ENCODE measurements around the gene CAVIN3. TPM values are rescaled to one million over a fixed set of nuclear protein-coding genes. Genes with fewer than 3 reads are reported as not detected.
"Not testable (repeated sequence)": the region's sequence is repeated elsewhere in the genome, so short reads cannot be mapped to it uniquely, and the experiment has no call there.

Gene CAVIN3
- total RNA-seq, 2 experiments from 2014 or later: 12.1 to 13.2 TPM

DNA sequence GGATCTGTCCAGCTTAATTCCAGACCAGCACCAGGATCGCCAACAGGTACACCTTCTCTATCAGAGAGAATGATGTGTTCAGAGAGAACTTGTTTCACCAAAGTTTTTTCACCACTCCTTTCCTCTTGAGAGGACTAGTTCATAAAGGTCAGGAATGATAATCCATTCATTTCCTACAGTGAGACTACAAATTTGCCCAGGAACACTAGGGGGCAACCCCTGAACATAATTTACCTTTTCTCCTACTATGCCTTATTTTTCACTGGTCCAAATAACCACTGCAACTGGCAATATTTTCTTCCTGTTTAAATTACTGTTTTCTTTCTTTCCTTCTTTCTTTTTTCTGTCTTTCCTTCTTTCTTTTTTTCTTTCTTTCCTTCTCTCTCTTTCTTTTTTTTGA lies 22.5 kb downstream of the CAVIN3 start:
- no peak for DNase-seq
- H3K4me1 Mint-ChIP-seq: no peaks in the 10 kb centered on the region
- no peak overlapping the region for H3K27ac Mint-ChIP-seq
- ChIA-PET CTCF (interaction anchor here (0.7 to 6.0 kb wide), 7 partner anchors 11 to 65 kb away, joined by 3 to 40 read pairs (median 4); no protein-coding TSS in a partner anchor), POLR2A (no interaction called here)
- H3K4me3 Mint-ChIP-seq: no peak overlapping the region
- H3K9me3 Mint-ChIP-seq: no peaks in the 10 kb centered on the region
- H3K27me3 Mint-ChIP-seq: peaks cover 9% of the 10 kb centered on the region
- no peaks in the 10 kb centered on the region for H3K36me3 Mint-ChIP-seq (ENCODE audit: low read depth)

GRCh38 chr11:6285019-6285418 lies 35.3 kb downstream of the CAVIN3 start:
- Mint-ChIP-seq H3K9me3 (no peaks in the 10 kb centered on the region), H3K4me1 (no peaks in the 10 kb centered on the region), H3K27ac (no peak overlapping the region), H3K27me3 (peaks cover 61% of the 10 kb centered on the region), H3K36me3 (ENCODE audit: low read depth) (no peaks in the 10 kb centered on the region), H3K4me3 (no peak overlapping the region)
- ChIA-PET POLR2A (no interaction called here), CTCF (interaction anchor here (1.8 to 3.2 kb wide), 2 partner anchors 30 to 78 kb away, joined by 3 to 9 read pairs; no protein-coding TSS in a partner anchor)
- no peak for DNase-seq

- Mint-ChIP-seq H3K9me3 (no peaks in the 10 kb centered on the region), H3K36me3 (ENCODE audit: low read depth) (no peaks in the 10 kb centered on the region), H3K4me3 (no peak overlapping the region), H3K27me3 (peaks cover 58% of the 10 kb centered on the region), H3K27ac (no peak overlapping the region), H3K4me1 (no peaks in the 10 kb centered on the region)
- ChIA-PET POLR2A (no interaction called here), CTCF (no interaction called here)
- DNase-seq: no peak
Observed at GRCh38 chr11:6284250-6284649, 36.1 kb downstream of the CAVIN3 start.

- Mint-ChIP-seq H3K4me1 (no peaks in the 10 kb centered on the region), H3K9me3 (no peaks in the 10 kb centered on the region), H3K4me3 (no peak overlapping the region), H3K27ac (no peak overlapping the region), H3K36me3 (ENCODE audit: low read depth) (no peaks in the 10 kb centered on the region), H3K27me3 (peaks cover 58% of the 10 kb centered on the region)
- ChIA-PET POLR2A (no interaction called here), CTCF (interaction anchor here (1.4 to 1.7 kb wide), 2 partner anchors 10 to 70 kb away, joined by 3 to 8 read pairs; no protein-coding TSS in a partner anchor)
- DNase-seq: no peak
Observed at GRCh38 chr11:6283453-6284023, 36.8 kb downstream of the CAVIN3 start.

- H3K4me1 Mint-ChIP-seq; H3K4me3 Mint-ChIP-seq; H3K9me3 Mint-ChIP-seq; H3K36me3 Mint-ChIP-seq (ENCODE audit: low read depth); DNase-seq; H3K27ac Mint-ChIP-seq; POLR2A ChIA-PET; CTCF ChIA-PET: not testable (repeated sequence)
- peaks cover 68% of the 10 kb centered on the region for H3K27me3 Mint-ChIP-seq
Observed at GRCh38 chr11:6280809-6281208, 39.5 kb downstream of the CAVIN3 start.

- DNase-seq: no peak
- Mint-ChIP-seq H3K36me3 (ENCODE audit: low read depth) (no peaks in the 10 kb centered on the region), H3K27ac (no peak overlapping the region), H3K4me3 (no peak overlapping the region), H3K4me1 (peaks cover 4% of the 10 kb centered on the region), H3K27me3 (peaks cover 46% of the 10 kb centered on the region), H3K9me3 (no peaks in the 10 kb centered on the region)
- ChIA-PET CTCF (interaction anchor here (1.4 to 1.7 kb wide), 2 partner anchors 80 to 90 kb away, joined by 5 to 6 read pairs; no protein-coding TSS in a partner anchor), POLR2A (no interaction called here)
Observed at GRCh38 chr11:6273188-6273587, 47.1 kb downstream of the CAVIN3 start.

GRCh38 chr11:6271598-6271997 lies 48.7 kb downstream of the CAVIN3 start:
- ChIA-PET CTCF (no interaction called here), POLR2A (no interaction called here)
- Mint-ChIP-seq H3K4me3 (no peak overlapping the region), H3K4me1 (peaks cover 4% of the 10 kb centered on the region), H3K36me3 (ENCODE audit: low read depth) (no peaks in the 10 kb centered on the region), H3K27ac (no peak overlapping the region), H3K9me3 (no peaks in the 10 kb centered on the region), H3K27me3 (peaks cover 35% of the 10 kb centered on the region)
- DNase-seq: no peak

DNA sequence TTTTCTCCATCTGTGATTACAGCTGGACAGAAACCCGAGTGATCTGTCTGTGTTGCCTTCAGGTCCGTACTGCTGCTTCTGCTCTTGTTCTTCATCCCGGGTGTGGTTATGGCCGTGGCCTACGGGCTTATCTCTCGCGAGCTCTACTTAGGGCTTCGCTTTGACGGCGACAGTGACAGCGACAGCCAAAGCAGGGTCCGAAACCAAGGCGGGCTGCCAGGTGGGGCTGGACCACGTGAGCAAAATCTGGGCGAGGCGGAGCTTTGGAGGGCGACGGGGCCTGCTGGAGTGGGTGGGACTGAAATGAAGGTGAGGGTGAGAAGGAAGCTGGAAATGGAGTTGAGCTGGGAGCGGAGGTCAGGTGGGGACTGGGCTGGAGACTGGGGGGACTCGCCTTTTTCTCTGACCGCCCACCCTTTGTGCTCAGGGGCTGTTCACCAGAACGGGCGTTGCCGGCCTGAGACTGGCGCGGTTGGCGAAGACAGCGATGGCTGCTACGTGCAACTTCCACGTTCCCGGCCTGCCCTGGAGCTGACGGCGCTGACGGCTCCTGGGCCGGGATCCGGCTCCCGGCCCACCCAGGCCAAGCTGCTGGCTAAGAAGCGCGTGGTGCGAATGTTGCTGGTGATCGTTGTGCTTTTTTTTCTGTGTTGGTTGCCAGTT lies 49.6 kb downstream of the CAVIN3 start:
- H3K4me3 Mint-ChIP-seq: no peak overlapping the region
- ChIA-PET POLR2A (no interaction called here), CTCF (interaction anchor here (0.7 to 1.6 kb wide), 2 partner anchors 47 to 92 kb away, joined by 4 to 5 read pairs; no protein-coding TSS in a partner anchor)
- peaks cover 30% of the 10 kb centered on the region for H3K27me3 Mint-ChIP-seq
- peaks cover 4% of the 10 kb centered on the region for H3K4me1 Mint-ChIP-seq
- H3K36me3 Mint-ChIP-seq (ENCODE audit: low read depth): no peaks in the 10 kb centered on the region
- DNase-seq: no peak
- no peaks in the 10 kb centered on the region for H3K9me3 Mint-ChIP-seq
- no peak overlapping the region for H3K27ac Mint-ChIP-seq

DNA sequence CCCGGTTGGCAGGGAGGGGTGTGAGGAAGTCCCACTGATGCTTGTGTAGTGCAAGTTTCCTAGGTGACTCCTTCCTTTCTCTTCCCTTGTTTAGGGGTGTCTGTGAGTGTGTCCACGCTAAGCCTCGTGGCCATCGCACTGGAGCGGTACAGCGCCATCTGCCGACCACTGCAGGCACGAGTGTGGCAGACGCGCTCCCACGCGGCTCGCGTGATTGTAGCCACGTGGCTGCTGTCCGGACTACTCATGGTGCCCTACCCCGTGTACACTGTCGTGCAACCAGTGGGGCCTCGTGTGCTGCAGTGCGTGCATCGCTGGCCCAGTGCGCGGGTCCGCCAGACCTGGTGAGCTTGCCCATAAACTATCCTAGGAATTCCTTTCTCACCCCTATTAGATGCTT lies 50.3 kb downstream of the CAVIN3 start:
- no peak for DNase-seq
- ChIA-PET POLR2A (no interaction called here), CTCF (interaction anchor here (0.7 to 1.6 kb wide), 2 partner anchors 48 to 93 kb away, joined by 4 to 5 read pairs; no protein-coding TSS in a partner anchor)
- H3K9me3 Mint-ChIP-seq: no peaks in the 10 kb centered on the region
- H3K27me3 Mint-ChIP-seq: peaks cover 29% of the 10 kb centered on the region
- no peak overlapping the region for H3K4me3 Mint-ChIP-seq
- H3K36me3 Mint-ChIP-seq (ENCODE audit: low read depth): no peaks in the 10 kb centered on the region
- peaks cover 4% of the 10 kb centered on the region for H3K4me1 Mint-ChIP-seq
- no peak overlapping the region for H3K27ac Mint-ChIP-seq

Other genes with a start within 250 kb of the CAVIN3 start
- gene OR56B4, start 212.8 kb downstream of the CAVIN3 start, total RNA-seq: not detected
- not detected for gene OR52B2, start 150.2 kb downstream of the CAVIN3 start, total RNA-seq
- gene OR52W1, start 121.3 kb downstream of the CAVIN3 start, total RNA-seq: not detected
- not detected for gene C11orf42, start 114.9 kb downstream of the CAVIN3 start, total RNA-seq
- 10 to 100 TPM; 19.1 to 19.2 TPM for gene FHIP1B, start 85.9 kb downstream of the CAVIN3 start, total RNA-seq
- gene CNGA4, start 81.4 kb downstream of the CAVIN3 start, total RNA-seq: under 1 TPM; 0.20 to 0.30 TPM
- gene CCKBR, start 60.7 kb downstream of the CAVIN3 start, total RNA-seq: not detected
- gene SMPD1, start 70.0 kb upstream of the CAVIN3 start, total RNA-seq: 10 to 100 TPM; 55.1 to 58.5 TPM
- 10 to 100 TPM; 56.0 to 57.6 TPM for gene APBB1, start 98.6 kb upstream of the CAVIN3 start, total RNA-seq
- gene HPX, start 120.5 kb upstream of the CAVIN3 start, total RNA-seq: under 1 TPM in 1 of 2 experiments, not detected in 1; 0.18 TPM
- gene TRIM3, start 153.4 kb upstream of the CAVIN3 start, total RNA-seq: 1 to 10 TPM; 7.9 to 9.9 TPM
- gene ARFIP2, start 160.8 kb upstream of the CAVIN3 start, total RNA-seq: 10 to 100 TPM; 38.5 to 39.2 TPM
- 10 to 100 TPM; 39.0 to 40.5 TPM for gene TIMM10B, start 161.0 kb upstream of the CAVIN3 start, total RNA-seq
- gene DNHD1, start 176.8 kb upstream of the CAVIN3 start, total RNA-seq: 10 to 100 TPM; 18.5 to 19.6 TPM